ENCODE results near the gene SOX6.
"Not testable (repeated sequence)": the region's sequence is repeated elsewhere in the genome, so short reads cannot be mapped to it uniquely, and the experiment has no call there.

Gene SOX6

GRCh38 chr11:16380941-16381568 is 24.7 kb upstream of the SOX6 start:
- Histone ChIP-seq H3K4me2 (ENCODE audit: low read length) (no peak overlapping the region), H3K9me3 (ENCODE audit: low read length) (no peaks in the 10 kb centered on the region), H3K4me1 (ENCODE audit: insufficient read depth, low read length, severe bottlenecking) (no peaks in the 10 kb centered on the region), H3K4me3 (ENCODE audit: low read depth, low read length, poor library complexity, severe bottlenecking) (no peak overlapping the region), H3K27ac (ENCODE audit: low read depth, low read length, poor library complexity, severe bottlenecking) (no peak overlapping the region), H3K36me3 (ENCODE audit: insufficient read depth, low read length) (no peaks in the 10 kb centered on the region), H3K79me2 (ENCODE audit: insufficient read depth, low read length) (no peaks in the 10 kb centered on the region), H3F3A (ENCODE audit: insufficient read depth, low read length) (no peaks in the 10 kb centered on the region), H3K9me2 (ENCODE audit: low read depth, low read length) (no peaks in the 10 kb centered on the region), H3K9ac (ENCODE audit: low read length) (no peak overlapping the region), H3K27me3 (ENCODE audit: insufficient read depth, low read length) (no peaks in the 10 kb centered on the region), H4K20me1 (ENCODE audit: insufficient read depth, low read length) (no peaks in the 10 kb centered on the region), H2AFZ (ENCODE audit: low read length) (no peak overlapping the region)
- no peak for TF ChIP-seq EZH2 (IDR thresholded peaks at IDR 0.05; ENCODE audit: borderline replicate concordance, low read length)

GRCh38 chr11:16378906-16379305 is 22.6 kb upstream of the SOX6 start:
- Histone ChIP-seq H3K4me3 (ENCODE audit: low read depth, low read length, poor library complexity, severe bottlenecking) (no peak overlapping the region), H3K4me2 (ENCODE audit: low read length) (no peak overlapping the region), H3K9me2 (ENCODE audit: low read depth, low read length) (no peaks in the 10 kb centered on the region), H3K36me3 (ENCODE audit: insufficient read depth, low read length) (no peaks in the 10 kb centered on the region), H3K9ac (ENCODE audit: low read length) (no peak overlapping the region), H3K27me3 (ENCODE audit: insufficient read depth, low read length) (no peaks in the 10 kb centered on the region), H4K20me1 (ENCODE audit: insufficient read depth, low read length) (no peaks in the 10 kb centered on the region), H3F3A (ENCODE audit: insufficient read depth, low read length) (no peaks in the 10 kb centered on the region), H2AFZ (ENCODE audit: low read length) (no peak overlapping the region), H3K9me3 (ENCODE audit: low read length) (no peaks in the 10 kb centered on the region), H3K4me1 (ENCODE audit: insufficient read depth, low read length, severe bottlenecking) (no peaks in the 10 kb centered on the region), H3K79me2 (ENCODE audit: insufficient read depth, low read length) (no peaks in the 10 kb centered on the region), H3K27ac (ENCODE audit: low read depth, low read length, poor library complexity, severe bottlenecking) (no peak overlapping the region)
- TF ChIP-seq CTCF (IDR thresholded peaks at IDR 0.05; ENCODE audit: low read length) (no peak), EZH2 (IDR thresholded peaks at IDR 0.05; ENCODE audit: borderline replicate concordance, low read length) (no peak)

- no peaks in the 10 kb centered on the region for H3F3A ChIP-seq (ENCODE audit: insufficient read depth, low read length)
- no peak overlapping the region for H3K27ac ChIP-seq (ENCODE audit: low read depth, low read length, poor library complexity, severe bottlenecking)
- H3K36me3 ChIP-seq (ENCODE audit: insufficient read depth, low read length), result no peaks in the 10 kb centered on the region
- H3K79me2 ChIP-seq (ENCODE audit: insufficient read depth, low read length), result no peaks in the 10 kb centered on the region
- no peak for TF ChIP-seq EZH2 (IDR thresholded peaks at IDR 0.05; ENCODE audit: borderline replicate concordance, low read length)
- TF ChIP-seq CTCF (IDR thresholded peaks at IDR 0.05; ENCODE audit: low read length), result no peak
- H4K20me1 ChIP-seq (ENCODE audit: insufficient read depth, low read length), result no peaks in the 10 kb centered on the region
- no peak overlapping the region for H3K9ac ChIP-seq (ENCODE audit: low read length)
- no peaks in the 10 kb centered on the region for H3K9me3 ChIP-seq (ENCODE audit: low read length)
- no peaks in the 10 kb centered on the region for H3K9me2 ChIP-seq (ENCODE audit: low read depth, low read length)
- no peak overlapping the region for H2AFZ ChIP-seq (ENCODE audit: low read length)
- H3K4me2 ChIP-seq (ENCODE audit: low read length), result no peak overlapping the region
- H3K4me3 ChIP-seq (ENCODE audit: low read depth, low read length, poor library complexity, severe bottlenecking), result no peak overlapping the region
- H3K4me1 ChIP-seq (ENCODE audit: insufficient read depth, low read length, severe bottlenecking), result no peaks in the 10 kb centered on the region
- H3K27me3 ChIP-seq (ENCODE audit: insufficient read depth, low read length), result no peaks in the 10 kb centered on the region
Observed at GRCh38 chr11:16377746-16378145, 21.4 kb upstream of the SOX6 start.

- not testable (repeated sequence) for H4K20me1 ChIP-seq (ENCODE audit: insufficient read depth, low read length)
Observed at GRCh38 chr11:16375664-16376063, 19.3 kb upstream of the SOX6 start.

More at GRCh38 chr11:16375664-16376063, 19.3 kb upstream of the SOX6 start:
- not testable (repeated sequence) for H3K27ac ChIP-seq (ENCODE audit: low read depth, low read length, poor library complexity, severe bottlenecking); H3F3A ChIP-seq (ENCODE audit: insufficient read depth, low read length); H3K27me3 ChIP-seq (ENCODE audit: insufficient read depth, low read length); H3K9ac ChIP-seq (ENCODE audit: low read length); H3K9me3 ChIP-seq (ENCODE audit: low read length); H3K4me2 ChIP-seq (ENCODE audit: low read length); H3K79me2 ChIP-seq (ENCODE audit: insufficient read depth, low read length); H3K36me3 ChIP-seq (ENCODE audit: insufficient read depth, low read length); H3K4me3 ChIP-seq (ENCODE audit: low read depth, low read length, poor library complexity, severe bottlenecking); H2AFZ ChIP-seq (ENCODE audit: low read length); H3K9me2 ChIP-seq (ENCODE audit: low read depth, low read length); H3K4me1 ChIP-seq (ENCODE audit: insufficient read depth, low read length, severe bottlenecking)
